Measurements from ENCODE around the gene PHF11.

DNA sequence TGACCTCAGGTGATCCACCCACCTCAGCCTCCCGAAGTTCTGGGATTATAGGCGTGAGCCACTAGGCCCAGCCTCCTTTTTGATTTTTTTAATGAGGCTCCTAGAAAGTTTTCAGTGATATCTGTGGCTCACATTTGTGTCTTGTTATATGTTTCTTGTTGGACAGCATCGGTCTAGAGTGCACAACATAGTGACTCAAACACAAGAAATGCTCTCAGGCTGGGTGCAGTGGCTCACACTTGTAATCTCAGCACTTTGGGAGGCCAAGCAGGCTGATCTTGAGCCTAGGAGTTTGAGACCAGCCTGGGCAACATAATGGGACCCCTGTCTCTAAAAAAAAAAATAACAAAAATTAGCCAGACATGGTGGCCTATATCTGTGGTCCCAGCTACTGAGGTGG, 8.2 kb downstream of the PHF11 start:
- TF ChIP-seq EP300 (IDR thresholded peaks at IDR 0.05; ENCODE audit: borderline replicate concordance) (no peak), YY1 (IDR thresholded peaks at IDR 0.05; ENCODE audit: low read depth) (no peak), CEBPB (IDR thresholded peaks at IDR 0.05) (no peak), RAD21 (IDR thresholded peaks at IDR 0.05; ENCODE audit: low read depth) (no peak), TCF12 (IDR thresholded peaks at IDR 0.05; ENCODE audit: low read depth) (no peak), NFIC (IDR thresholded peaks at IDR 0.05) (no peak)
- TF ChIP-seq, protein P1, sequence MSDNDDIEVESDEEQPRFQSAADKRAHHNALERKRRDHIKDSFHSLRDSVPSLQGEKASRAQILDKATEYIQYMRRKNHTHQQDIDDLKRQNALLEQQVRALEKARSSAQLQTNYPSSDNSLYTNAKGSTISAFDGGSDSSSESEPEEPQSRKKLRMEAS (IDR thresholded peaks at IDR 0.05), result no peak
